ENCODE data around the gene TMEM232. TPM values are rescaled to one million over a fixed set of nuclear protein-coding genes. Genes with fewer than 3 reads are reported as not detected.

The TMEM232 gene
- total RNA-seq, 4 donors from 2014 or later, result 1.3 to 19.3 (median 7.1) TPM; not detected in 1

- Histone ChIP-seq H3K27me3 (no peaks in the 10 kb centered on the region), H3K9me3 (no peaks in the 10 kb centered on the region), H3K36me3 (no peaks in the 10 kb centered on the region), H3K4me1 (peaks cover 0 to 3% of the 10 kb centered on the region in 2 donors), H3K27ac (no peak overlapping the region), H3K4me3 (no peak overlapping the region)
- no peak for DNase-seq
- TF ChIP-seq CTCF (IDR thresholded peaks at IDR 0.05) (no peak), POLR2A (IDR thresholded peaks at IDR 0.05) (no peak)
- intact Hi-C loops (cut with DNase I; ENCODE audit: low total_unique reads), result no loop called here
Observed at GRCh38 chr5:110377361-110377760, 349.1 kb downstream of the TMEM232 start.

- no peak for DNase-seq
- intact Hi-C loops (cut with DNase I; ENCODE audit: low total_unique reads), result no loop called here
- no peak for TF ChIP-seq POLR2A (IDR thresholded peaks at IDR 0.05)
- TF ChIP-seq CTCF (IDR thresholded peaks at IDR 0.05), result no peak
- Histone ChIP-seq H3K27me3 (no peaks in the 10 kb centered on the region), H3K27ac (no peak overlapping the region), H3K4me1 (peaks cover 0 to 3% of the 10 kb centered on the region in 2 donors), H3K9me3 (no peaks in the 10 kb centered on the region), H3K36me3 (no peaks in the 10 kb centered on the region), H3K4me3 (no peak overlapping the region)
Observed at GRCh38 chr5:110376281-110376951, 350.1 kb downstream of the TMEM232 start.

GRCh38 chr5:110371725-110372041, 354.8 kb downstream of the TMEM232 start:
- TF ChIP-seq POLR2A (IDR thresholded peaks at IDR 0.05) (no peak), CTCF (IDR thresholded peaks at IDR 0.05) (no peak)
- no peak for DNase-seq
- Histone ChIP-seq H3K4me3 (no peak overlapping the region), H3K9me3 (no peaks in the 10 kb centered on the region), H3K36me3 (no peaks in the 10 kb centered on the region), H3K27me3 (no peaks in the 10 kb centered on the region), H3K4me1 (peaks cover 0 to under 1% of the 10 kb centered on the region in 2 donors), H3K27ac (no peak overlapping the region)
- intact Hi-C loops (cut with DNase I; ENCODE audit: low total_unique reads), result no loop called here

GRCh38 chr5:110371011-110371724, 355.3 kb downstream of the TMEM232 start:
- Histone ChIP-seq H3K27me3 (no peaks in the 10 kb centered on the region), H3K4me1 (no peaks in the 10 kb centered on the region), H3K36me3 (no peaks in the 10 kb centered on the region), H3K9me3 (no peaks in the 10 kb centered on the region), H3K27ac (no peak overlapping the region), H3K4me3 (no peak overlapping the region)
- DNase-seq, result no peak
- TF ChIP-seq POLR2A (IDR thresholded peaks at IDR 0.05) (no peak), CTCF (IDR thresholded peaks at IDR 0.05) (no peak)
- intact Hi-C loops (cut with DNase I; ENCODE audit: low total_unique reads), result no loop called here

Small RNA genes within 50 kb of the gene (microRNA-seq; reads per million reads assigned to microRNA genes)
- not detected for gene MIR548F3 (ENCODE audit: borderline microRNAs expressed, borderline replicate concordance)

Small RNA genes within 50 kb of the gene (small RNA-seq; reads per million reads assigned to genes)
- gene MIR548F3 (not detected), gene RF00432 (not detected)

Other genes with a start within 250 kb of the TMEM232 start
- gene SLC25A46, start 12.3 kb upstream of the TMEM232 start, total RNA-seq, result 10 to 100 TPM; 27.4 to 97.9 (median 39.1) TPM